HG03135 (cell line): ENCODE data around the gene NIT2.
"Not testable (repeated sequence)": the region's sequence is repeated elsewhere in the genome, so short reads cannot be mapped to it uniquely, and the experiment has no call there.

ENCODE experiments used
- ATAC-seq: cut with Tn5 transposase; IDR thresholded peaks from one replicate; pipeline ENCODE4 v1.9.1; 2021; ENCODE audit warnings: mild to moderate bottlenecking, moderate library complexity; ENCODE audit not compliant: unreplicated experiment

The NIT2 gene

GRCh38 chr3:100334488-100335351, at the start of gene NIT2:
TSS of gene NIT2 (plus strand) at chr3:100334757. CDS start at chr3:100334792, 35 bp downstream.
- peak; percentile 94 for ATAC-seq

- ATAC-seq = no peak
These were observed 46.2 kb upstream of the NIT2 start for GRCh38 chr3:100288288-100288894.

GRCh38 chr3:100289339-100289738, 45.2 kb upstream of the NIT2 start:
- no peak for ATAC-seq

GRCh38 chr3:100295089-100295488, 39.5 kb upstream of the NIT2 start:
- ATAC-seq = no peak

- no peak for ATAC-seq
These were observed 36.8 kb upstream of the NIT2 start for GRCh38 chr3:100297784-100298183.

- no peak for ATAC-seq
These were observed 35.5 kb upstream of the NIT2 start for GRCh38 chr3:100299016-100299415.

GRCh38 chr3:100306695-100307094, 27.9 kb upstream of the NIT2 start:
- ATAC-seq = no peak

GRCh38 chr3:100310355-100310965, 24.1 kb upstream of the NIT2 start:
- ATAC-seq = no peak

- ATAC-seq = no peak
These were observed 23.5 kb upstream of the NIT2 start for GRCh38 chr3:100311011-100311410.

- peak; percentile 66 for ATAC-seq
These were observed 17.9 kb upstream of the NIT2 start for GRCh38 chr3:100316641-100317069.

- peak; percentile 65 for ATAC-seq
These were observed 16.6 kb upstream of the NIT2 start for GRCh38 chr3:100317912-100318311.

- no peak for ATAC-seq
These were observed 14.6 kb upstream of the NIT2 start for GRCh38 chr3:100319951-100320350.

GRCh38 chr3:100324044-100324443, 10.5 kb upstream of the NIT2 start:
- no peak for ATAC-seq

- ATAC-seq = no peak
These were observed 8.7 kb upstream of the NIT2 start for GRCh38 chr3:100325827-100326226.

GRCh38 chr3:100327377-100327776, 7.2 kb upstream of the NIT2 start:
- not testable (repeated sequence) for ATAC-seq

GRCh38 chr3:100329800-100330489, 4.6 kb upstream of the NIT2 start:
- ATAC-seq = no peak

GRCh38 chr3:100330651-100331050, 3.9 kb upstream of the NIT2 start:
- no peak for ATAC-seq

- ATAC-seq = no peak
These were observed 2.9 kb upstream of the NIT2 start for GRCh38 chr3:100331660-100332059.

GRCh38 chr3:100333051-100333450, 1.5 kb upstream of the NIT2 start:
- ATAC-seq = no peak

GRCh38 chr3:100333970-100334487, 528 bp upstream of the NIT2 start:
- ATAC-seq = peak; percentile 23

- peak; percentile 44 for ATAC-seq
These were observed 877 bp downstream of the NIT2 start for GRCh38 chr3:100335434-100335833.
